ENCODE data around the gene TXN2. TPM values are rescaled to one million over a fixed set of nuclear protein-coding genes. Genes with fewer than 3 reads are reported as not detected.
A peak's percentile ranks its signal among the peaks of the same experiment; 100 is the strongest.

TXN2 gene
- total RNA-seq, 1 donor from 2014 or later: 67.3 TPM

GRCh38 chr22:36486619-36487384 is 5.4 kb upstream of the TXN2 start:
- H3K27ac Mint-ChIP-seq (ENCODE audit: unreplicated experiment): no peak overlapping the region
- peak; percentile 41 for DNase-seq (ENCODE audit: low spot score)
- peak overlapping the region; percentile 48 for H3K4me3 Mint-ChIP-seq (ENCODE audit: unreplicated experiment)
- TF ChIP-seq CTCF (IDR thresholded peaks at IDR 0.05; ENCODE audit: unreplicated experiment): no peak
- peaks cover 1% of the 10 kb centered on the region for H3K4me1 Mint-ChIP-seq (ENCODE audit: unreplicated experiment)
- peaks cover 24% of the 10 kb centered on the region for H3K36me3 Mint-ChIP-seq (ENCODE audit: low read depth, unreplicated experiment)
- H3K27me3 Mint-ChIP-seq (ENCODE audit: unreplicated experiment): peaks cover 6% of the 10 kb centered on the region
- H3K9me3 Mint-ChIP-seq (ENCODE audit: unreplicated experiment): no peaks in the 10 kb centered on the region

- H3K27me3 Mint-ChIP-seq (ENCODE audit: unreplicated experiment): peaks cover 4% of the 10 kb centered on the region
- DNase-seq (ENCODE audit: low spot score): no peak
- H3K27ac Mint-ChIP-seq (ENCODE audit: unreplicated experiment): peak overlapping the region; percentile 95
- peak overlapping the region; percentile 95 for H3K4me3 Mint-ChIP-seq (ENCODE audit: unreplicated experiment)
- TF ChIP-seq CTCF (IDR thresholded peaks at IDR 0.05; ENCODE audit: unreplicated experiment): no peak
- H3K9me3 Mint-ChIP-seq (ENCODE audit: unreplicated experiment): no peaks in the 10 kb centered on the region
- peaks cover 10% of the 10 kb centered on the region for H3K4me1 Mint-ChIP-seq (ENCODE audit: unreplicated experiment)
- peaks cover 17% of the 10 kb centered on the region for H3K36me3 Mint-ChIP-seq (ENCODE audit: low read depth, unreplicated experiment)
Observed at GRCh38 chr22:36480941-36481392, 473 bp downstream of the TXN2 start.

GRCh38 chr22:36478966-36479365 is 2.5 kb downstream of the TXN2 start:
- Mint-ChIP-seq H3K27me3 (ENCODE audit: unreplicated experiment) (peaks cover 2% of the 10 kb centered on the region), H3K4me1 (ENCODE audit: unreplicated experiment) (peaks cover 17% of the 10 kb centered on the region), H3K4me3 (ENCODE audit: unreplicated experiment) (no peak overlapping the region), H3K36me3 (ENCODE audit: low read depth, unreplicated experiment) (peaks cover 29% of the 10 kb centered on the region), H3K27ac (ENCODE audit: unreplicated experiment) (no peak overlapping the region), H3K9me3 (ENCODE audit: unreplicated experiment) (no peaks in the 10 kb centered on the region)
- no peak for DNase-seq (ENCODE audit: low spot score)
- TF ChIP-seq CTCF (IDR thresholded peaks at IDR 0.05; ENCODE audit: unreplicated experiment): no peak

- no peaks in the 10 kb centered on the region for H3K9me3 Mint-ChIP-seq (ENCODE audit: unreplicated experiment)
- DNase-seq (ENCODE audit: low spot score): no peak
- peaks cover 16% of the 10 kb centered on the region for H3K4me1 Mint-ChIP-seq (ENCODE audit: unreplicated experiment)
- no peak overlapping the region for H3K27ac Mint-ChIP-seq (ENCODE audit: unreplicated experiment)
- no peaks in the 10 kb centered on the region for H3K27me3 Mint-ChIP-seq (ENCODE audit: unreplicated experiment)
- H3K4me3 Mint-ChIP-seq (ENCODE audit: unreplicated experiment): no peak overlapping the region
- peaks cover 25% of the 10 kb centered on the region for H3K36me3 Mint-ChIP-seq (ENCODE audit: low read depth, unreplicated experiment)
- TF ChIP-seq CTCF (IDR thresholded peaks at IDR 0.05; ENCODE audit: unreplicated experiment): no peak
Observed at GRCh38 chr22:36475341-36475740, 6.1 kb downstream of the TXN2 start.

- H3K9me3 Mint-ChIP-seq (ENCODE audit: unreplicated experiment): no peaks in the 10 kb centered on the region
- H3K27me3 Mint-ChIP-seq (ENCODE audit: unreplicated experiment): no peaks in the 10 kb centered on the region
- no peak overlapping the region for H3K27ac Mint-ChIP-seq (ENCODE audit: unreplicated experiment)
Observed at GRCh38 chr22:36472689-36473088, 8.8 kb downstream of the TXN2 start.

More at GRCh38 chr22:36472689-36473088, 8.8 kb downstream of the TXN2 start:
- Mint-ChIP-seq H3K36me3 (ENCODE audit: low read depth, unreplicated experiment) (peaks cover 22% of the 10 kb centered on the region), H3K4me3 (ENCODE audit: unreplicated experiment) (no peak overlapping the region), H3K4me1 (ENCODE audit: unreplicated experiment) (peaks cover 17% of the 10 kb centered on the region)
- no peak for DNase-seq (ENCODE audit: low spot score)
- TF ChIP-seq CTCF (IDR thresholded peaks at IDR 0.05; ENCODE audit: unreplicated experiment): no peak
